Fibroblast of skin of right biceps (primary cell): ENCODE results near the gene PALLD.
"Not testable (repeated sequence)": the region's sequence is repeated elsewhere in the genome, so short reads cannot be mapped to it uniquely, and the experiment has no call there.

Source experiments
- DNase-seq: peaks from one replicate; pipeline ENCODE4 v3.0.0-alpha.2; 2013

PALLD gene

DNA sequence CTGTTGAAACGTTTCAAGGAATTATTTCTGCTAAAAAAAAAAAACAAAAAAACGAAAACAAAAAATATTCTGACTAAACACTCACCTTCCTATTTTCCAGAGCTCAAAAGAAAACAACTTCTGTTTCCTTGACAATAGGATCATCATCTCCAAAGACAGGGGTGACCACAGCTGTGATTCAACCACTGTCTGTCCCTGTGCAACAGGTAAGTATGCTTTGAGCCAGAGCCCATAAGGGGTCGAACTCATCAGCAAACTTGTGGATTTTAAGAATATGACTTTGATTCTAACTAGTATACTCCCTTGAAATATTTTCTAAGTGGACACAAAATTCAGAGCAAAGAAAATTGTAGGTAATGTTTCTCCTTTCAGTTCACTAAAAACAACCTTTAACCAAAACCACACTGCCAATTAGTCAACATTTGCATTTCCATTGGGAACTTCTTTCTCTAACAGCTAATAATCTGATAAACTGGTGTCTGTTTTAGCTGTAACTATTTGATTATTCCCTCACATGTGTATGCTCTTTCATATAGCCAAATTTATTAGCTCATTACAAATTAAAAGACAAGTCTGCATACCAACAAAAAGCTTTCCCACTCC lies 186.1 kb downstream of the PALLD start:
- no peak for DNase-seq

DNA sequence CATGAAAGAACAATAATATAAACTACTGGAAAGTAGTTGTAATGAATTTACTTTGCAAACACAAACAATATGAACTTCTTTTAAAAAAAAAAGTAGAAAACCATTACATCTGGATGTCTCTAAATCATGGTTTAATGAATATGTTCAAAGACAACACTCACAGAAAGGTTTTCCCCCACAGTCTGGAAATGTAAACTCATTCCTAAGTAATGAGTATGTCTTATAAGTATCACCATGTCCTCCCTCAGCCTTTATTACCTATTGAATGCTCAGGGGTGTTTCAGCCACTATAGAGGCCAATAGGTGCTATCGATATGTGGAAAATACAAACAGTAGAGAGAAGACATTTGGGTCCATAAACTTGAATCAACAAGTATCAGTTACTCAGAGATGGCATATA lies 186.7 kb downstream of the PALLD start:
- peak; percentile 55 for DNase-seq

DNA sequence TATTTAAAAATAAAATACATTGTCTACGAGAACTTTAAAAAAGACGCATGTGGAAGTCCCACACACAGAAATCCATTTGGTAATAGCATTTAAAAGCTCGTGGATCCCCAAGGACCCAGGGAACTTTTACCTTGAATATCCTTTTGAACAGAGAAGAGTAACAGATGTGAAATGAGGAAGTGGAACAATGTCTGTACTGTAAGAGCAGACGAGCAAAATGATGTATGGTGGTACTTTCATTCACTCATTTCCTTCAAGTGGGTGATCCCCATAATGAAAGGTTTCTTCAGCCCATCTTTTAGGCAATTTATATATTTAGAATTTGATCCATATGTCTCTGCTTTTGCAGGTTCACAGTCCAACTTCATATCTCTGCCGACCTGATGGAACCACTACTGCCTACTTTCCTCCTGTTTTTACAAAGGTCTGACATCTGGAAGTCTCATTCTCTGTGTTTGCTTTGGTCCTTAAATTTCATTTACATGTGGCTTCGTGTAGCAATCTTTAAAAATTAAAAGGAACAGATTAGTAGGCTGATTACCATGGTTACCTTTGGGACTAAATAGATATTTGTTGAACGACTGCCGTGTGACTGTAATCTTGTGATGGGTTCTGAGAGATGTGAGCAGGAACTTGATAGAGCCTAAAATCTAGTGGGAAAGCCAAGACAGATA lies 188.4 kb downstream of the PALLD start:
- DNase-seq = no peak

DNA sequence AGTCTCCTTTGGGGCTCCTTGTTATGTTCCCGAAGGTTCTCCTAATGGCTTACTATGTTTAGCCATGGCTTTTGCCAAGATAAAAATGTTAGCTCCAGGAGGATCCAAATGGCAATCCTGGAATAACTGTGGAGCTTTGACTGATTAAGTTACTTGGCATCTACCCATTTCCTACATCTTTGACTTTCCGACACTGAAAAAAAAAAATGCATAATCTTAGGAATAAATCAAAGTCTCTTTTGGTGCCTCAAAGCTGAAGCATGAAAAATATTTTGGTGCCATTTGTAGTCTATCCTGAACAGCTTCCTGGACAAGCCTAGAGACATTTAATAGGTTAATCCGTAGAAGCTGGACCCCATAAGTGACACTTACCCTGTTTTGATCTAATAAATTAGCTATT lies 191.7 kb downstream of the PALLD start:
- peak; percentile 31 for DNase-seq

DNA sequence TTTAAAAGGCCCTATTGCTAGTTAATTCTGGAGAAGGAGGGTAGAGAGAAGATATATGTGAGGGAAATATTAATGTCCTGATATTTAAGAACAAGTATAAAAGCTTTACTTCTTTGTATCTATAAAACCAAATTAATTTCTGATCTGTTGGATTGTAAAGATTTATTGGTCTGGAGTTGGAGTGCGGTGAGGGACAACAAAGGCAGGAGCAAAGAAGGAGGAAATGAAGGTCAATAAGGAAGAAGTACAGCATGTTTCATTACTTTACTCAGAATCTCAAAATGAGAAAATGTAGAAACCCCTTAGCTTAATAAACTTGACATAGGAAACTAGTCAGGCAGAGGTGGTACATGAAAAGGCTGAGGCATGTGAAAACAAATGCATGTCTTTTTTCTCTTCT lies 192.9 kb downstream of the PALLD start:
- DNase-seq = no peak

DNA sequence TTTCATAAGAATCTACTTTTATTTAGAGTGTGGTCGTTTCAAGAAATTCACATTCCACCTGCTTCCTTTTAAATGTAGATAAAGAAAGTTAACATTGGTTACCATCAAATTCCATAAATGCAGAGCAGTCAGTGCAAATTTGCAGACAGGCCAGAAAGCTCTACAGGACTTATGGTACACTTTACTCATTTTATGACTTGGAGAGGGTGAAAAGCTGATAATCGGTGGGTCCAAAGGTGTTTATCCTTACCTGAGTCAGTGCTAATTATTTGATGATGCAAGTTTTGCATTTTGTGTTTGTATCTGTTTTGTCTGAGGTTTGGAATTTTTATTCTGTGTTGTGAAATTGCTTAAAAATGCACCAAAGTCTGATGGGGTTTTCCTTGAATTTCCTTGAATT lies 193.3 kb downstream of the PALLD start:
- DNase-seq = no peak

DNA sequence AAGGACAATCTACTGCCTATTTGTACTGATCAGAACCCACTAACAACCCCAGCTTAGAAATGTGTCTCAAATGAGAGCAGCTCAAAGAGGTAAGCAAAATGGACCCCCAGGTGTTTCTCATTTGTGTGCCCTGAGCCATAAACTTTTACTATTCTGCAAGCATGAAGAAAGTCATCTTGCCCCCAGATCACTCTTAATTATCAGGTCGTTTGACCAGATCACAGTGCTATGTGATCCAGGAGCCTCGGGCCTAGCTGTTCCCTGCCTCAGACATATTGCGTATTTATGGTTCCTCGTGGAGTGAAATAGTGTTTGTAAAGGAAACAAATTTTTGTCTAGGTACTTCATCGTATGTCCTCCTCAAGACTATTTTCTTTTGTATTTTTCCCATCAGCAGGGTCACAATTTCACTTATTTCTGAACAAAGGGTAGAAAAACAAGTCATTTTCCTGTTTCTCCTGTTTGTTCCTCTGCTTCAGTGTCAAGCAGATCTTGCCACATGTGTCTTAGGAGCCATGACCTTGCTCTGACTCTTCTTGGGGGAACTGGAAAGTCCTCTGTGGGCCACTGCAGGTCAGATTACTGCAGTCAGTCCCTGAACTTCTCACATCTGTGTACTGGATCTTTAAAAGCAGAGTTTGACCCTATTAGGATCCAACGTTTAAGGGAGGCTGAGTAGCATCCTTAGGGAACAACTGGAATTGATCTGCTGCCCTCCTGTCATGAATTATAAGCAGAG lies 194.9 kb downstream of the PALLD start:
- no peak for DNase-seq

DNA sequence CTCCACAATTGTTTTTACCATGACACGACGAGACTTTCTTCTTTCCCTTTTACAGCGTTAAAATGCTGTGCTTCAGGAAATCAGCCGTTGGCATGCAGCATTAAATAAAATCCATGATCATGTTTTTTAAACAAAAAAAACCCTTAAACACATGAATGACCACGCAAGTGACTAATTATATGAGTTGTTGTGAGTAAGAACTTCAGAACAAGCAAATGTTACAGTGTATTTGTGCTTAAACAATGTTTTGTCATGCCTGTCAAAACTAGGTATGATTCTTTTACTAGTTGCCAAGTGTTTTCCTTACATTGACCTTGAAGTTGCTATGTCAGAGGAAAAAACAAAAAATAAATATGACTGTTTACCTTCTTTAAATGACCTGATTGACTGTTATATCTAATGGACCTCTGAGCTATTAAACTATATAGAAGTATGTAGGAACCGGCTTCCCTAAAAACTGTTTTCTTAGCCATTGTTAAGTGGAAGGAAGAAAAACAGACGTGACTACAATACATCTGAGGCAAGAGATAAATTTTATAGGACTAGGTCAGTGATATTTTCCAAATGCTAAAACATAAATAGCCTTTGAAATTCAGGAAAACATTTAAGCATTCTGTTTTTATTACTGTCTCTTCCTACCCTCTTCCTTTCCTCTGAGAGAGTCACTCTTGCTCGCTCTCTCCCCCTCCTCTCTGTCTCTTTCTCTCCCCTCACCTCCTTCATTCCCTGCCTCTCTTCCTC lies 197.1 kb downstream of the PALLD start:
- no peak for DNase-seq

DNA sequence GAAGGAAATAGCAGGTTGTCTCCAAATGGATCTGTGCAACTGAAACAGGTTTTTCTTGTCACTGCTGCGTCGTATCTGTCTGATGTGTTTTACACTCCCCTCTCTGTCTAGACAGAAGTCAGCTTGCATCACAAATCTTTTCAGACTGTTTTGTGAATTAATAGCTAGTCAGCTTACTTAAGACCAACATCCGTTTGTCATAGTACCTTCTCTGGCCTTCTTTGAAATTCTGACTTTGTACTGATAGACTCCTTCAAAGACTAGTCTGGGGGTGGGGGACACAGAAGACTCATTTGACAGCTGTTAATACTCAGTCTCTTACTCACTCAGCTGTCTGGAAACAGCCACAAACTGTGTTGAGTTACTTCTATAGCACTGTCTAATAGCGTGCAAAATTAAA lies 197.8 kb downstream of the PALLD start:
- peak; percentile 91 for DNase-seq

DNA sequence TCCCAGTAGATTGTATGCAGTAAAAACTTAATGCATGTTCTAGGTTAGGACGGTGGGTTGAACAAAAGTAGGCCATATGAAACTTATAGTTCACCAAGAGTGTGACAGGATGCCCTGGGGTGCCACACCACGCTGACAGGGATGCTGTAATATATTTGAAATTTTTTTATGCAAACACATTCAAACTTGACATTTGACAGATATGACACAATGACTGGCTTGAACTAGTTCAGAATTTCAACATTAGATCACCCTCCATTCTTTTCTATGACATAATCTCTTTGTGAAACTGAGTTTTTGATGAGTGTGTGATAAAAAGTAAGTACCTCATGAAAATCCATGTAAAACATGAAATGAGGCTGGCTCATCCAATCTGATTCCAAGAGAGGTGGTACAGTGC lies 198.4 kb downstream of the PALLD start:
- DNase-seq = peak; percentile 39

DNA sequence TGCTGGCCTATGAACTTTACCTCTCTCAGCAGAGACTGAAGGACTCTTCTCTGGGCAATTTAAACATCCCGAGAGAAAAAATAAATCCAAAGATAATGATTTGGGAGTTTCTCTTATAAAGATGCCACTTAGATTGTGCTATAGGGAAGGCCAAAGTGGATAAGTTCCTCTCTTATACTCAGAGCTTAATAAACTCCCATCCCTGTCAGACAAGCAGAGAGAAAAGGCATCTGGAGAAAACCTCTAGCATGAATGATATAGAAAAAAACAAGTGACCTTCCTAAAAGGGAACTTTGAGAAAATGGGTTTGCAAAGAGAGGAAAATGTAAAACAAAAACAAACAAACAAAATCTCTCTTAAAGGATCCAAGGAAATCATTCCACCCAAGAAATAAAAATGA lies 199.4 kb downstream of the PALLD start:
- DNase-seq = no peak

DNA sequence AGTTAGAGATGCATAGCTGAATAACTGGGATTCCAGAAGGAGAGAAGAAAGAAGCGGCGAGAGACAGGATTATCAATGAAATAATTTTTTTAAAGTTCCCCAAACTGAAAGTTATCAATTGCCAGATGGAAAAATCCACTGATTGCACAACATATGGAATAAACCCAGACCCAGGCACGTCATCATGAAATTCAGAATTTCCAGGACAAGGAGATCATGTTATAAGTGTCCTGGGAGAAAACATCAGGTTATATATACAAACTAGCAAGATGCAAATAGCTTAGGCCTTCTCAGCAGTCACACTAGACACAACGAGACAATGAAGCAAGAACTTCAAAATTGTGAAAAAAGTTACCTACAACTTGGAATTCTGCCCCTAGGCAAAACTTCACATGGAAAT lies 200.0 kb downstream of the PALLD start:
- no peak for DNase-seq

DNA sequence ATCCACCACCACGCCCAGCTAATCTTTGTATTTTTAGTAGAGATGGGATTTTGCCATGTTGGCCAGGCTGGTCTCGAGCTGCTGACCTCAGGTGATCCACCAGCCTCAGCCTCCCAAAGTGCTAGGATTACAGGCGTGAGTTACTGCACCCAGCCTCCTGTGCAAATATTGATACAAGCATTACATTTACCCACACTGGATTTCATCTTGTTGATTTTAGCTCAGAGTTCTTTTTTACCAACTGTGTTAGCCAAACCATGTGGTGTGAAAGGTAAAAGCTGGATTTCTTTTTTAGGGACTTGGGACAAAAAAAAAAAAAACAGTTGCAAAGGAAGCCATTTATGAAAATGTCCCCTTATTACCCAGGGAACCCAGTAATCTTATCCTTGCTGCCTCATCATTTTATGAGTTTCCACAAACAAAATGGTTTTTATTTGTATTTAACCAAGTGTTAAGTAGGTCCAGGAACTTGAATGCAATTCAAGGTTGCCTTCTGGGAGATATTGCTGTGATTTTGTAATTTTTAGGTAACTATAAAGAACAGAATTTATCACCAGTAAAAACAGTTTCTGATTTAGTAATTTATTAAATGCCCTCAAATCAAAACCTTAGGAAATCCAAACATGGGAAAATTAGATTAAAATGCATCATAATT lies 202.5 kb downstream of the PALLD start:
- DNase-seq = no peak

DNA sequence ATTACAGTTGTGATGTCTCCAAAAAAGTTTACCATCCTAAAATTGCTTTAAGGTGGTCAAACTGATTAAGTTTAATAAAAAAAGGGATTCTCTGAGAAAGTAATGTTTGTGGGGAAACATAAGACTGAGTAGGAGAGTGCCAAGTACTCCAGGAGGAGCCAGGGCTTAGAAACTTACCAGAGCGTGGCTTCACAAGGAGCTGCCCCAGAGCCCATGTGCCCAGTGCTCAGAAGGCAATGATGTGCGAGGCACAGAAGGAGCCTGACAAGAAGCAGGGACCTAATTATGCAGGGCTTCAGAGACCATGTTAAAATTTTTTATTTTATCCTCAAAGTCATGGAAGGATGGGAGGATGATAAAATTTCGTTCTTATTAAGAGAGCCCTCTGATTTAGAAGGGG lies 204.2 kb downstream of the PALLD start:
- no peak for DNase-seq

DNA sequence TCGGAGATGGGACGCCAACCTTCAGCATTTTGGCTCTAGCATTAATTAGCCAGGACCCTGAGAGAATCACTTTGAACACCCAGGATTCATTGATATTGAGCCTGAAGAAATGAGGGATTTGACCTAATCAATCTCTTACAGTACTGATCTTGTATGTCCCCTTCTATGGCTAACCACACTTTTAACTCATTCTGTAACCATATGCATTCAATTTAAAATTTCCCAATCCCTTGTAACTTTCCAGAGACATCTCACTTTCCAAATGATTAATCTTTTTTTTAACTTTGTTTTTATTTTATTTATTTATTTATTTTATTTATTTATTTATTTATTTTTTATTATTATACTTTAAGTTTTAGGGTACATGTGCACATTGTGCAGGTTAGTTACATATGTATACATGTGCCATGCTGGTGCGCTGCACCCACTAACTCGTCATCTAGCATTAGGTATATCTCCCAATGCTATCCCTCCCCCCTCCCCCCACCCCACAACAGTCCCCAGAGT lies 205.8 kb downstream of the PALLD start:
- not testable (repeated sequence) for DNase-seq

DNA sequence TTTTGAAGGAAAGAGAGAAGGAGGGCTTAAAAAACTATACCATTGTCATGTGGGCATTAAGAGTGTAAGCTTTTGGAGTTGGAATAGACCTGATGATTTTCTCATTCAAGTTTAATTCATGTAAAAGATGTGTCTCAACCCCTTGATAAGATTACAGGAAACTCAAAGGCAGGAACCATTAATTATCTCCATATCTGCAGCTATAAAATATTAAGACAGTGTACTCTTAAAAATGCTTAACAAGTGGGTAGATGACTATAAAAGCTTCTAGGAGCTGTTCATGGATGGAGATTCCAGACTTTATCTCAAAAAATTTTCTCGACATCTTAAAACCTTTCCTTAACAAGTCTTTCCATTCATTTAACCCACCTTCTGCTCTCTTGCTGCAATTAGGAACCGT lies 208.3 kb downstream of the PALLD start:
- DNase-seq = no peak

DNA sequence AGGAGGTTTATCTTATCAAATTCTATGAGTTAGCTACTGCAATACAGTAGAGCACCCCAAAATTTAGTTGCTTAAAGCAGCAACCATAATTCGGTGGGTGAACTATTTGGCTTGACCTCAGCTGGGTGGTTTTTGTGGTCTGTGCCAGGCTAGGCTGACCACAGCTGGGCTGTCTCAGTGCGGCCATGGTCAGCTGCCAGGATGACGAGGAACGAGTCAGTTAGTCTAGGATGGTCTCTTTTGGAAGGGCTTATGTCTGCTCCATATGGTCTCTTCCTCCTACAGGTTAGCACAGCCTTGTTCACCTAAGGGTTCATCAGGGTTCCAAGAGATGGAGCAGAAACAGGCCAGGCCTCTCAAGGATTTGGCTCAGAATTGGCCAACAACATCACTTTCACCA lies 210.4 kb downstream of the PALLD start:
- no peak for DNase-seq

DNA sequence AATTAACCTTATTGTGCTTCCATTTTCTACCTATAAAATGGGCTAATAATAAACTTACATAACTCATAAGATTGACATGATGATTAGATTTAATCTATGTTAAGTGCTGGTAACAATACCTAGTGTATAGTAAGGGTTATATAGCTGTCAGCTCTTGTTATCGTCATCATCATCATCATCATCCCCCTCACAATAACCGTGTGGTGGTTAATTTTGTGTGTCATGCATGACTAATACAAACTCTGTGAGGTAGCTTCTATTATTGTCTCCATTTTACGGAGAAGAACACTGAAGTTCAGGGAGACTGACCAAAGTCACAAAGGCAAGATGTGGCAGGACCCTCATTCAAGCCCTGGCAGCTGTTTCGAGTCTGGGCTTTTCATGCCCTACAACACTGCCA lies 211.3 kb downstream of the PALLD start:
- peak; percentile 58 for DNase-seq

DNA sequence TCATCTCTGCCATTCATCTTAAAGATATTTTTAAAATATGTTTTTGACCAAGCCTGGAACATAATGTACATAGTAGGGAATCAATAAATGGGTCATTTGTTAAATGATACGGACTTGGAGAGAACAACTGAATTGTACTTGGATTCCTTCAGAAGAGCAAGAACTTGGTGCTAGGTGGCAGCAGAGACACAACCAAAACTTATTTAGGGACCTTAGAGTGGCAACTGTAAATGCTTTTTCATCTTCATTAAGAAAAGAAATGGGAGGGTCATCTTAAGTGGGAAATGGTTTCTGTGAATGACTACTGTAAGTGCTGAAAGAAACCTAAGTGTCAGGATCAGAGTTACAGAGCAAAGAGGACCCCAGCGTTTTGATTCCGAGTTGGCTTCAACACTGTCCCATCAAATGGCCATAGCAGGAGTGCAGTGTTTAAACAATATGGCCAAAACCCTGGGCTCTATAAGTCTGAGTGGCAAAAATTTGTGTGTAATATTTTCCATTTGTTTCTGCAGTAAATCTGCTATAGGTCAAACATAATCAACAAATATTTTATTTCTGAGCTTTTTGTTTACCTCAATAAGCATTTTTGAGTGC lies 213.6 kb downstream of the PALLD start:
- peak; percentile 73 for DNase-seq

DNA sequence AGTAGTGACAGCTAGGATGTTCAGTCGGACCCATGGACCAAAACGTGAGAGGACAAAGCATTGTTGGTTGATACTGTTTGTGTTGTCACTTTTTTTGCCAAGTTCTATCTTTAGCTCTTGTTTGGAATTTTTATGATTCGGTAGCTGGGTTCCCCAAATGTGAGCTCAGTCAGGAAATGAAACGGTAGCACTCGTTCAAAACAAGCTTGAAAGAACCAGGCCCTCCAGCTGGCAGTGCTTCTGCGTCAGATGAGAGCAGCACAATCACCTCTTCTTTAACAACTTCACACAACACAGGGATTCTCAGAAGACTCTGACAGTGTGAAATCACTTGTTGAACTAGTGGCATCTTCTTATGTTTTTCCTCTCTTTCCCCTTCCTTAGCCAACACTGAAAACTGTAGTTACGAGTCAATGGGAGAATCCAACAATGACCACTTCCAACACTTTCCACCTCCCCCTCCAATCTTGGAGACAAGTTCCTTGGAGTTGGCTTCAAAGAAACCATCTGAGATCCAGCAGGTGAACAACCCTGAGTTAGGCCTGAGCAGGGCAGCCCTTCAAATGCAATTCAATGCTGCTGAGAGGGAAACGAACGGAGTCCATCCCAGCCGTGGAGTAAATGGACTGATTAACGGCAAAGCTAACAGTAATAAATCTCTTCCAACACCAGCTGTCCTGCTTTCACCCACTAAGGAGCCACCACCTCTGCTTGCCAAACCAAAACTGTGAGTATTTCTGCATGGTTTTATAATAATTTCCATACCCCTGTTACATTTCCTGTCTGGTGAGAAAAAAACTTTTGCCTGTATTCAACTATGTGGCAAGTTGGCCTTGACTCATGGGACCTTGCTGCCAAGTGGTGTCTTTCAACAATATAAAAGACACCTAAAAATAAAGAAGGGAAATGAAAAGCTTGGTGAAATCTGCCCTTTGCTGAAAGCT lies 214.6 kb downstream of the PALLD start:
- peak; percentile 83 for DNase-seq

DNA sequence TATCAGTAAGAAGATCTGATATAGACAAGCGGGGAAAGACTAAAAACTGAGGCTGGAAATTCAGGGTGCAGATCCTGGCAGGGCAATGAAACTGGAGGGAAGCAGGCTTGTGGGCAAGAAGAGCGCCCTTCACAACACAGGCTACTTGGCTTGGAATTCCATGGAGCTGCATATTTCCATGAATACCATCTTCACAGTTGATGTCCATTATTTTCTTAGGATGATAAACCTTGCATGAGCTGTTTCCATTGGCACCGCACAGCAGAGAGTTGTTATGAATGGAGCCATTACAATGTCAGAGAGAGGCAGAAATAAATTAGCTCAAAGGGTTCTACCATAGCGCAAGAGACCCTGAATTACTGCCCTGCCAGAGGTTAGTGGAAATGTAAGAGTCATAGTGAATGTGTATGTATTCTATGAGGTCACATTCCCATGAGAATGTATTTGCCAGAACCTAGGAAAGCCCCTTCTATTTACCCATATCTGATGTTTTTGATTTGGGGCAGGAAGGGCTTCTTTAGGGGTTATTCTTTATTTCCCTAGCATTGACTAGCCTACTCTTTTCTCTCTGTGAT lies 215.6 kb downstream of the PALLD start:
- DNase-seq = no peak
